ENCODE data around the gene CCDC30. TPM values are rescaled to one million over a fixed set of nuclear protein-coding genes. Genes with fewer than 3 reads are reported as not detected.

Gene CCDC30
- total RNA-seq, 4 donors from 2014 or later = 1.8 to 29.4 (median 7.4) TPM

DNA sequence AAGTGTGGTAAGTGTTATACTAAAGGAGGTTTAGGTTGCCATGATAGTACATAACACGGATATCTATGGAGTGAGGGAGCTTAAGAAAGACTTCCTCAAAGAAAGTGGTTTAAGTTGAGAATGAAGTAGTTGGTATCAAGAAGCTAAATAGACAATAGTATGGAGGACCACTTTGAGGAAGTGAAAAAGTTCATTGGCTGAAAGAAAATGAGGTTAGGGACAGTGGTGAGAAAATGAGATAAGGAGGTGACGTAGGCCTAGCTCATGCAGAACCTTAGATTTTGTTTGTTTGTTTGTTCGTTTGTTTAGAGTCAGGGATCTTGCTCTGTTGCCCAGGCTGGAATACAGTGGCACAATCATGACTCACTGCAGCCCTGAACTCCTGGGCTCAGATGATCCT lies 122.9 kb downstream of the CCDC30 start:
- H3K27me3 ChIP-seq = no peaks in the 10 kb centered on the region

DNA sequence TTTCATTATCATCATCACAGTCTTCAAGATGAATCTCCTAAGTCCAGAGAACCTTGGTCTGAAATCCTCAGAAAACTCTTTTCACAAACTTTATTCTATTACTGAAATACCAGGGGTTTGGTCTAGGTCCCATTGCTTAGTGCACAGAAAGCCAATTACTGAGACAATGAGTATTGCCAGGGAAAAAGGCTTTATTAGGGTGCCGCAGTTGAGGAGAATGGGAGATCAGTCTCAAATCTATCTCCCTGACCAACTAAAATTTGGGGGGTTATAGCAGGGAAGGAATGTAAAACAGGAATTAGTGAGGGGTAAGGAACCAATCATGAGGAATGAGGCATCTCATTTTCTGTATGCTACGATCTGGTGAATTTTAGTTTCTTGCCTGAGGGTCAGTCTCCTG lies 124.7 kb downstream of the CCDC30 start:
- H3K36me3 ChIP-seq = no peaks in the 10 kb centered on the region
- no peak for DNase-seq
- TF ChIP-seq, protein P1, sequence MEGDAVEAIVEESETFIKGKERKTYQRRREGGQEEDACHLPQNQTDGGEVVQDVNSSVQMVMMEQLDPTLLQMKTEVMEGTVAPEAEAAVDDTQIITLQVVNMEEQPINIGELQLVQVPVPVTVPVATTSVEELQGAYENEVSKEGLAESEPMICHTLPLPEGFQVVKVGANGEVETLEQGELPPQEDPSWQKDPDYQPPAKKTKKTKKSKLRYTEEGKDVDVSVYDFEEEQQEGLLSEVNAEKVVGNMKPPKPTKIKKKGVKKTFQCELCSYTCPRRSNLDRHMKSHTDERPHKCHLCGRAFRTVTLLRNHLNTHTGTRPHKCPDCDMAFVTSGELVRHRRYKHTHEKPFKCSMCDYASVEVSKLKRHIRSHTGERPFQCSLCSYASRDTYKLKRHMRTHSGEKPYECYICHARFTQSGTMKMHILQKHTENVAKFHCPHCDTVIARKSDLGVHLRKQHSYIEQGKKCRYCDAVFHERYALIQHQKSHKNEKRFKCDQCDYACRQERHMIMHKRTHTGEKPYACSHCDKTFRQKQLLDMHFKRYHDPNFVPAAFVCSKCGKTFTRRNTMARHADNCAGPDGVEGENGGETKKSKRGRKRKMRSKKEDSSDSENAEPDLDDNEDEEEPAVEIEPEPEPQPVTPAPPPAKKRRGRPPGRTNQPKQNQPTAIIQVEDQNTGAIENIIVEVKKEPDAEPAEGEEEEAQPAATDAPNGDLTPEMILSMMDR (IDR thresholded peaks at IDR 0.05) = no peak
- no peak for TF ChIP-seq POLR2A (IDR thresholded peaks at IDR 0.05)
- H3K27ac ChIP-seq = no peak overlapping the region
- no peaks in the 10 kb centered on the region for H3K27me3 ChIP-seq
- peaks cover 0 to 11% (median 2%) of the 10 kb centered on the region in 4 donors for H3K9me3 ChIP-seq
- H3K4me3 ChIP-seq = no peak overlapping the region
- H3K4me1 ChIP-seq = no peaks in the 10 kb centered on the region

More for the DNA sequence above, 122.9 kb downstream of the CCDC30 start:
- no peak overlapping the region for H3K27ac ChIP-seq
- H3K9me3 ChIP-seq = peaks cover 0 to 11% (median 2%) of the 10 kb centered on the region in 4 donors
- TF ChIP-seq POLR2A (IDR thresholded peaks at IDR 0.05) = no peak
- TF ChIP-seq, protein P1 (IDR thresholded peaks at IDR 0.05) = no peak
- no peaks in the 10 kb centered on the region for H3K4me1 ChIP-seq
- H3K36me3 ChIP-seq = no peaks in the 10 kb centered on the region
- H3K4me3 ChIP-seq = no peak overlapping the region
- no peak for DNase-seq

DNA sequence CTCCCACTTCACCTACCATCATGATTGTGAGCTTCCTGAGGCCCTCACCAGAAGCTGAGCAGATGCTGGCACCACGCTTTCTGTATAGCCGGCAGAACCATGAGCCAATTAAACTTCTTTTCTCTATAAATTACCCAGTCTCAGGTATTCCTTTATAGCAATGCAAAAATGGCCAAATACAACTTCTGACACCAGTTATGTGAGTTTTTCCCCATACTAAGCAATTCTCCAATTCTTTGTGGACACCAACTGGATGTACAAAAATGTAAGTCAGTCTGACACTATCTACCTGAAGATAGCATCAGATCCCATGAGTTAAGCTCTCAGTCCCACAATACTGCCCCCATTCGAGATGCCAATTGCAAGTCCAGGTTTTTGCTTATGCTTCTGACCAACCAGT lies 129.7 kb downstream of the CCDC30 start:
- TF ChIP-seq POLR2A (IDR thresholded peaks at IDR 0.05) = no peak
- TF ChIP-seq, protein P1 (IDR thresholded peaks at IDR 0.05) = no peak
- Histone ChIP-seq H3K4me3 (no peak overlapping the region), H3K27me3 (no peaks in the 10 kb centered on the region), H3K9me3 (peaks cover 0 to 8% (median under 1%) of the 10 kb centered on the region in 4 donors), H3K27ac (no peak overlapping the region), H3K4me1 (no peaks in the 10 kb centered on the region), H3K36me3 (no peaks in the 10 kb centered on the region)
- no peak for DNase-seq

DNA sequence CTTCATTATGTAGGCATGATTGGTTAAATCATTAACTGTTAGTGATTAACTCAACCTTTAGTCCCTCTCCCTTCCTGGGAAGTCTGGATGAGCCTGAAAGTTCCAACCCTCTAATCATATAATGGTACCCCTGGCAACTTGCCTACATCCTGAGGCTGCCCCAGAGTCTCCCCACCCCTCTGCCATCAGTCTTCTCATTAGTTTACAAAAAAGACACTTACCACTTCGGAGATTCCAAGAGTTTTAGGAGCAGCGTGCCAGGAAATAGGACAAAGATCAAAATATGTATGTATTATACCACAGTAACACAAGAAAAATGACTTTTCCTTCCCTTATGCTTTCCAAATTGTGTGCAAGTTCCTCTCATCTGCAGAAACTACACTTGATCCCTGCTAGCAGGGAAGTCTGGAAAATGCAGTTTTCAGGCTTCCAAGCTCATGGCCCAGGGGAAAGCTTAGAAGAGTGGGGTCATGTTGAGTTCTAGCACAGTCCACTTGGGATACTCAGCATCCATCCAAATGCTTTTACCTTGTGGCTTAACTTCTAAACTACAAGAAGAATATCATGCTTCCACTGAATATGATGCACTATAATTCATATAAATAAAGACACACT lies 130.5 kb downstream of the CCDC30 start:
- Histone ChIP-seq H3K36me3 (no peaks in the 10 kb centered on the region), H3K4me3 (no peak overlapping the region), H3K27ac (no peak overlapping the region), H3K4me1 (no peaks in the 10 kb centered on the region), H3K27me3 (no peaks in the 10 kb centered on the region), H3K9me3 (peaks cover 0 to under 1% (median 0%) of the 10 kb centered on the region in 4 donors)
- TF ChIP-seq, protein P1 (IDR thresholded peaks at IDR 0.05) = no peak
- no peak for TF ChIP-seq POLR2A (IDR thresholded peaks at IDR 0.05)
- no peak for DNase-seq

DNA sequence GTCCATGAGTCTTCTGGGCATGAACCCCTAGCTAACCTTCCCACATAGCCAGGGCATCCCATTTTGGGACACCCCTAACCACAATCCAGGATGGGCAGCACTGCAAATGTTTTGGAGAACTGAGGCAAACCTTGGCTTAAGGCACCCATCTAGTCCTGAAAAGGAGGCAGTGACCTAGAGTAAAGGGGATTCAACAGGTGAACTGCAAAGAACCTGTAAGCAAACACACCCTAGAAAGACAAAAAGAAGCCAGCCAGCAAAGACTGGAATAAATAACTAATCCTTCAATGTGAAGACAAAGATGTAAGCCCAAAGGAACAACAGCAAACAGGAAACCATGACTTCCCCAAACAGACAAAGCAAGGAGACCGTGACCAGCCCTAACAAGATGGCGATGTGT lies 138.4 kb downstream of the CCDC30 start:
- H3K4me1 ChIP-seq = no peaks in the 10 kb centered on the region
- H3K4me3 ChIP-seq = no peak overlapping the region
- DNase-seq = no peak
- H3K36me3 ChIP-seq = no peaks in the 10 kb centered on the region
- no peak for TF ChIP-seq POLR2A (IDR thresholded peaks at IDR 0.05)
- TF ChIP-seq, protein P1 (IDR thresholded peaks at IDR 0.05) = no peak
- no peak overlapping the region for H3K27ac ChIP-seq
- H3K9me3 ChIP-seq = no peaks in the 10 kb centered on the region
- H3K27me3 ChIP-seq = no peaks in the 10 kb centered on the region

DNA sequence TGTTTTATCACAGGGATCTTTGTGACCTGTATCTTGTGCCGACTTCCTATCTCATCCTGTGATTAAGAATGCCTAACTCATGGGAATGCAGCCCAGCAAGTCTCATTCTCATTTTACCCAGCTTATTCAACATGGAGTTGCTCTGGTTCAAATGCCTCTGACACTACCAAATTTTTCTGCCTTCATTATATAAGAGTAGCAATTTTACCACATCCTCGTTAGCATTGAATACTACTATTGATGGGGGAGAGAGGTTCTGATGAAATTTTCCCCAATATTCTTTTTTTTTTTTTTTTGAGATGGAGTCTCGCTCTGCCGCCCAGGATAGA lies 150.7 kb downstream of the CCDC30 start:
- H3K4me3 ChIP-seq = no peak overlapping the region
- no peak overlapping the region for H3K27ac ChIP-seq
- no peaks in the 10 kb centered on the region for H3K27me3 ChIP-seq
- no peaks in the 10 kb centered on the region for H3K36me3 ChIP-seq
- H3K4me1 ChIP-seq = no peaks in the 10 kb centered on the region
- DNase-seq = no peak
- no peaks in the 10 kb centered on the region for H3K9me3 ChIP-seq
- TF ChIP-seq POLR2A (IDR thresholded peaks at IDR 0.05) = no peak
- TF ChIP-seq, protein P1 (IDR thresholded peaks at IDR 0.05) = no peak
